H1 (cell line): ENCODE measurements around the gene PRDX5. TPM values are rescaled to one million over a fixed set of nuclear protein-coding genes. Genes with fewer than 3 reads are reported as not detected.

ENCODE experiments used
- CTCF ChIA-PET: fragments of 300-600 bp; sonication (Branson Sonifier 250); formaldehyde crosslinking; loops from one replicate; lab custom pipeline; 2021; ENCODE audit not compliant: partially characterized antibody; lab: Charles Lee
- POLR2A ChIA-PET: fragments of 300-600 bp; sonication (Branson Sonifier 250); formaldehyde crosslinking; loops from one replicate; lab custom pipeline; 2021; ENCODE audit warnings: inconsistent platforms; ENCODE audit not compliant: partially characterized antibody; lab: Charles Lee
- DNase-seq, 2 experiments: peaks; one replicate each; pipeline versions ENCODE4 v3.0.0 to v3.0.0-alpha.2; 2010 to 2022; ENCODE audit warnings: low spot score in 2 of 2, low read depth in 1 of 2, mixed read lengths in 1 of 2
- FAIRE-seq: peaks from 2 replicates; lab custom pipeline; 2011; peaks lifted over from hg19 to GRCh38; lab: Jason Lieb, UNC
- H2AFZ ChIP-seq: 2 replicates; pipeline ENCODE4 v1.8.1; 2012; ENCODE audit warnings: low read length, inconsistent platforms
- H2AK5ac ChIP-seq: 2 replicates; pipeline ENCODE4 v1.6.1; 2013; ENCODE audit warnings: low read depth, low read length
- H2BK120ac ChIP-seq: replicated peaks from 2 replicates; pipeline ENCODE3; 2013; ENCODE audit warnings: low read depth, low read length, inconsistent platforms
- H2BK12ac ChIP-seq: 2 replicates; pipeline ENCODE4 v1.6.1; 2013; ENCODE audit warnings: low read depth, low read length
- H2BK15ac ChIP-seq: 2 replicates; pipeline ENCODE4 v1.6.1; 2013; ENCODE audit warnings: low read length
- H2BK20ac ChIP-seq: 2 replicates; pipeline ENCODE4 v1.6.1; 2013; ENCODE audit warnings: low read length
- H2BK5ac ChIP-seq: 2 replicates; pipeline ENCODE4 v1.6.1; 2013; ENCODE audit warnings: low read depth, low read length
- H3K14ac ChIP-seq: 2 replicates; pipeline ENCODE4 v1.6.1; 2013; ENCODE audit warnings: inconsistent platforms; ENCODE audit not compliant: insufficient read length
- H3K18ac ChIP-seq: 2 replicates; pipeline ENCODE4 v1.6.1; 2013; ENCODE audit warnings: low read length; ENCODE audit errors: extremely low read depth
- H3K23ac ChIP-seq: 2 replicates; pipeline ENCODE4 v1.6.1; 2013; ENCODE audit warnings: inconsistent platforms; ENCODE audit not compliant: insufficient read length
- H3K23me2 ChIP-seq: 2 replicates; pipeline ENCODE4 v1.6.1; 2013; ENCODE audit warnings: low read depth, low read length
- H3K27ac ChIP-seq: 2 replicates; pipeline ENCODE4 v1.6.1; 2011; ENCODE audit warnings: low read depth, low read length, inconsistent platforms
- H3K27me3 ChIP-seq, 4 experiments: replicated peaks in 1 of 4; 1 replicate in 1 of 4; 2 replicates in 3 of 4; pipeline versions ENCODE4 v1.6.1 to v1.8.1; 2011 to 2013; ENCODE audit warnings: low read length in 3 of 4, mild to moderate bottlenecking in 3 of 4, inconsistent platforms in 2 of 4, mixed read lengths in 2 of 4, moderate library complexity in 1 of 4; ENCODE audit not compliant: control insufficient read depth in 3 of 4, insufficient read depth in 3 of 4; ENCODE audit errors: extremely low read depth in 1 of 4
- H3K36me3 ChIP-seq, 4 experiments: 2 replicates each; pipeline versions ENCODE4 v1.6.1 to v1.8.1; 2011 to 2013; ENCODE audit warnings: mild to moderate bottlenecking in 4 of 4, low read length in 3 of 4, moderate library complexity in 2 of 4, control low read depth in 1 of 4, inconsistent platforms in 1 of 4; ENCODE audit not compliant: insufficient read depth in 4 of 4, control insufficient read depth in 2 of 4
- H3K4ac ChIP-seq: replicated peaks from 2 replicates; pipeline ENCODE3; 2013; ENCODE audit warnings: low read length, low read depth, mixed read lengths, inconsistent platforms; ENCODE audit not compliant: insufficient read length
- H3K4me1 ChIP-seq, 4 experiments: replicated peaks in 1 of 4; 1 replicate in 1 of 4; 2 replicates in 3 of 4; pipeline versions ENCODE4 v1.6.1 to v1.8.1; 2011 to 2013; ENCODE audit warnings: low read length in 3 of 4, inconsistent platforms in 2 of 4, mixed read lengths in 1 of 4; ENCODE audit not compliant: insufficient read depth in 4 of 4, control insufficient read depth in 3 of 4
- H3K4me2 ChIP-seq, 2 experiments: 2 replicates each; pipeline versions ENCODE4 v1.6.1 to v1.8.1; 2011 to 2013; ENCODE audit warnings: low read depth in 2 of 2, low read length in 2 of 2, control low read depth in 1 of 2, inconsistent platforms in 1 of 2, mild to moderate bottlenecking in 1 of 2; ENCODE audit not compliant: insufficient read depth in 1 of 2
- H3K4me3 ChIP-seq, 4 experiments: fragments of 200-600, 300-600 bp in 1 of 4; sonication (generic), shearing (Covaris generic), sonication (Bioruptor Twin) in 1 of 4; 2 replicates each; pipeline versions ENCODE4 v1.5.1 to v1.8.1; 2011 to 2016; ENCODE audit warnings: low read length in 4 of 4, low read depth in 3 of 4, control low read depth in 2 of 4, inconsistent platforms in 2 of 4, mild to moderate bottlenecking in 2 of 4, mixed read lengths in 1 of 4, moderate library complexity in 1 of 4; ENCODE audit not compliant: insufficient read depth in 2 of 4; ENCODE audit errors: extremely low read depth in 1 of 4
- H3K56ac ChIP-seq: replicated peaks from 2 replicates; pipeline ENCODE3; 2013; ENCODE audit warnings: low read depth, mild to moderate bottlenecking, mixed read lengths, low read length, inconsistent platforms; ENCODE audit not compliant: insufficient read length
- H3K79me1 ChIP-seq: 2 replicates; pipeline ENCODE4 v1.6.1; 2013; ENCODE audit warnings: low read depth, low read length, control low read depth
- H3K79me2 ChIP-seq, 2 experiments: 2 replicates each; pipeline versions ENCODE4 v1.6.1 to v1.8.1; 2012 to 2013; ENCODE audit warnings: low read length in 2 of 2, mild to moderate bottlenecking in 2 of 2, inconsistent platforms in 1 of 2; ENCODE audit not compliant: insufficient read depth in 2 of 2, control insufficient read depth in 1 of 2
- H3K9ac ChIP-seq, 4 experiments: replicated peaks in 1 of 4; 1 replicate in 1 of 4; 2 replicates in 3 of 4; pipeline versions ENCODE4 v1.6.1 to v1.8.1; 2011 to 2013; ENCODE audit warnings: low read depth in 3 of 4, low read length in 3 of 4, control low read depth in 2 of 4, mild to moderate bottlenecking in 2 of 4, moderate library complexity in 2 of 4, inconsistent platforms in 1 of 4; ENCODE audit errors: extremely low read depth in 1 of 4
- H3K9me3 ChIP-seq, 2 experiments: 2 replicates each; pipeline versions ENCODE4 v1.6.1 to v1.8.1; 2012 to 2013; ENCODE audit warnings: mild to moderate bottlenecking in 2 of 2, moderate library complexity in 2 of 2, control low read depth in 1 of 2, inconsistent platforms in 1 of 2, low read depth in 1 of 2, low read length in 1 of 2, mixed read lengths in 1 of 2; ENCODE audit not compliant: insufficient read depth in 2 of 2
- H4K20me1 ChIP-seq, 2 experiments: replicated peaks in 1 of 2; 2 replicates each; pipeline versions ENCODE3 to v1.8.1; 2011 to 2013; ENCODE audit warnings: inconsistent platforms in 2 of 2, low read length in 2 of 2, mild to moderate bottlenecking in 1 of 2; ENCODE audit not compliant: insufficient read depth in 2 of 2, control insufficient read depth in 1 of 2
- H4K5ac ChIP-seq: 2 replicates; pipeline ENCODE4 v1.6.1; 2013; ENCODE audit warnings: low read length, low read depth, mixed read lengths, inconsistent platforms; ENCODE audit not compliant: insufficient read length
- H4K8ac ChIP-seq: 2 replicates; pipeline ENCODE4 v1.8.0; 2013; ENCODE audit warnings: mild to moderate bottlenecking, moderate library complexity, low read length, inconsistent platforms; ENCODE audit not compliant: insufficient read depth; ENCODE audit errors: extremely low read depth
- H4K91ac ChIP-seq: replicated peaks from 2 replicates; pipeline ENCODE3; 2013; ENCODE audit warnings: low read length, mixed read lengths, inconsistent platforms; ENCODE audit not compliant: insufficient read length
- GTF2F1 ChIP-seq: IDR thresholded peaks from 2 replicates; pipeline ENCODE4 v1.6.1; 2012; ENCODE audit warnings: low read depth, low read length, improper control_type of control experiment, borderline replicate concordance
- HDAC2 ChIP-seq, 2 experiments: fragments of 300-600 bp in 1 of 2; sonication (generic) in 1 of 2; IDR thresholded peaks; 2 replicates each; pipeline ENCODE4 v1.6.1; 2011 to 2012; ENCODE audit warnings: low read depth in 2 of 2, low read length in 2 of 2, mild to moderate bottlenecking in 2 of 2, moderate library complexity in 2 of 2, borderline replicate concordance in 1 of 2, inconsistent platforms in 1 of 2
- KDM4A ChIP-seq: IDR thresholded peaks from one replicate; pipeline ENCODE4 v1.7.1; 2012; ENCODE audit warnings: low read depth, mild to moderate bottlenecking, moderate library complexity, low read length, inconsistent platforms; ENCODE audit not compliant: severe bottlenecking
- MAFK ChIP-seq: IDR thresholded peaks from 2 replicates; pipeline ENCODE4 v1.6.1; 2012; ENCODE audit warnings: low read depth, mild to moderate bottlenecking, improper control_type of control experiment, low read length
- POLR2AphosphoS5 ChIP-seq: IDR thresholded peaks from 2 replicates; pipeline ENCODE4 v1.6.1; 2011; ENCODE audit warnings: low read depth, low read length
- RNF2 ChIP-seq: fragments of 200-900, 300-1000 bp; sonication (generic); IDR thresholded peaks from 2 replicates; pipeline ENCODE4 v1.7.1; 2016; ENCODE audit warnings: borderline replicate concordance, low read depth, mild to moderate bottlenecking, antibody characterized with exemption, low read length; ENCODE audit not compliant: poor library complexity, severe bottlenecking; ENCODE audit errors: missing control alignments
- SAP30 ChIP-seq: fragments of 300-600 bp; sonication (generic); IDR thresholded peaks from 2 replicates; pipeline ENCODE4 v1.7.1; 2012; ENCODE audit warnings: low read length, moderate library complexity, mild to moderate bottlenecking, inconsistent platforms; ENCODE audit not compliant: insufficient read depth, insufficient replicate concordance
- SIX5 ChIP-seq: IDR thresholded peaks from 2 replicates; pipeline ENCODE4 v1.6.1; 2011; ENCODE audit warnings: mild to moderate bottlenecking, low read depth, low read length
- SP1 ChIP-seq: IDR thresholded peaks from 2 replicates; pipeline ENCODE4 v1.6.1; 2011; ENCODE audit warnings: low read depth, low read length
- TCF12 ChIP-seq: IDR thresholded peaks from 2 replicates; pipeline ENCODE4 v1.6.1; 2011; ENCODE audit warnings: low read depth, mild to moderate bottlenecking, low read length
- TEAD4 ChIP-seq: IDR thresholded peaks from 2 replicates; pipeline ENCODE4 v1.6.1; 2012; ENCODE audit warnings: low read depth, low read length, inconsistent platforms, mixed read lengths
- WGBS, 2 experiments: shearing (Covaris generic) in 1 of 2; methylation state at CpG; one replicate each; pipeline versions ENCODE4 v1.1.6 to v1.1.7; 2013 to 2015; ENCODE audit warnings: low lambda C conversion rate in 2 of 2, mixed read lengths in 2 of 2, inconsistent platforms in 1 of 2, low coverage in 1 of 2, missing lambda C conversion rate in 1 of 2; ENCODE audit not compliant: insufficient replicate concordance in 2 of 2, insufficient coverage in 1 of 2, insufficient read length in 1 of 2; ENCODE audit errors: extremely low coverage in 1 of 2, missing lambda C conversion rate in 1 of 2; 5-methylcytosine and 5-hydroxymethylcytosine counted together
- polyA plus RNA-seq, 7 experiments: library from polyadenylated mRNA; depleted of rRNA in 3 of 7; stranded (reverse) in 5 of 7; unstranded in 2 of 7; fragments of >200 nt in 5 of 7; fragments of 200-250 nt in 2 of 7; gene quantifications; 1 replicate in 5 of 7; 2 replicates in 1 of 7; 4 replicates in 1 of 7; pipeline versions ENCODE4 v1.2.1 to v1.2.3, GENCODE V29; 2011 to 2013; ENCODE audit warnings: missing spikeins in 2 of 7, mixed read lengths in 2 of 7
- total RNA-seq: library from RNA; stranded (reverse); fragmentation: NEBNext Ultra II Directional; extraction: Animal tissue kit (Norgen Biotek cat#: 25700); gene quantifications from 2 replicates; pipeline ENCODE4 v1.2.1, GENCODE V29; 2021

Gene PRDX5
- total and polyA plus RNA-seq, 2 of the 8 experiments (the other 6 are each of a cell fraction or from before 2014, with no cell fraction given), result 201 to 582 TPM

GRCh38 chr11:64292460-64293254, 25.3 kb upstream of the PRDX5 start:
- WGBS, 2 experiments, result 26% methylated on average over 39 of the region's 42 CpGs; no CpG with 5 or more reads in 1 of the 2 experiments
- peaks cover 0 to 20% (median 8%) of the 10 kb centered on the region in 4 experiments; a peak in 5 of 7 replicates for H3K4me1 ChIP-seq
- H2AFZ ChIP-seq, result peak overlapping the region; percentile 38; the same call in 1 of the 2 replicates
- H2AK5ac ChIP-seq, result no peak overlapping the region
- H3K79me2 ChIP-seq, result no peaks in the 10 kb centered on the region
- no peak overlapping the region for H3K9ac ChIP-seq
- no peak overlapping the region for H2BK20ac ChIP-seq
- CTCF ChIA-PET, result interaction anchor here (0.8 to 11.4 kb wide), 5 partner anchors 10 to 88 kb away, joined by 3 to 134 read pairs (median 4); partner anchors contain the start of genes CATSPERZ, ESRRA and PLCB3
- no peak overlapping the region for H4K5ac ChIP-seq
- peaks cover 71 to 87% (median 81%) of the 10 kb centered on the region in 4 experiments for H3K27me3 ChIP-seq
- H3K23me2 ChIP-seq, result peaks cover 5% of the 10 kb centered on the region; the same call in 1 of the 2 replicates
- H4K8ac ChIP-seq, result no peak overlapping the region
- no peak overlapping the region for H4K91ac ChIP-seq
- peak in 1 of 2 experiments; percentile 68 for DNase-seq
- H2BK15ac ChIP-seq, result no peak overlapping the region; the same call in 1 of the 2 replicates
- POLR2A ChIA-PET, result interaction anchor here (0.7 to 2.8 kb wide), 6 partner anchors 9 to 43 kb away, joined by 3 to 7 read pairs (median 4); partner anchors contain the start of gene BAD
- H3K18ac ChIP-seq, result no peak overlapping the region
- H4K20me1 ChIP-seq, result peaks cover 5 to 27% of the 10 kb centered on the region in 2 experiments
- no peak overlapping the region for H2BK120ac ChIP-seq
- FAIRE-seq, result no peak
- no peak overlapping the region for H3K27ac ChIP-seq
- no peak overlapping the region for H3K56ac ChIP-seq
- H3K4ac ChIP-seq, result no peak overlapping the region
- H2BK5ac ChIP-seq, result no peak overlapping the region
- no peak overlapping the region for H2BK12ac ChIP-seq
- H3K4me2 ChIP-seq, result peak overlapping the region; percentile 20 to 88
- no peak overlapping the region for H3K14ac ChIP-seq
- no peaks in the 10 kb centered on the region for H3K79me1 ChIP-seq
- H3K23ac ChIP-seq, result no peak overlapping the region
- no peaks in the 10 kb centered on the region for H3K9me3 ChIP-seq
- H3K4me3 ChIP-seq, result peak overlapping the region in 3 of 4 experiments; percentile 34 to 64 (median 34); a peak in 4 of 8 replicates
- peaks cover 0 to 9% (median 0%) of the 10 kb centered on the region in 4 experiments; a peak in 1 of 8 replicates for H3K36me3 ChIP-seq
- TF ChIP-seq SIX5, result no peak
- no peak for TF ChIP-seq TCF12
- no peak for TF ChIP-seq POLR2AphosphoS5
- no peak for TF ChIP-seq SP1
- no peak for TF ChIP-seq SAP30
- peak; percentile 18 for TF ChIP-seq RNF2
- no peak for TF ChIP-seq MAFK
- no peak for TF ChIP-seq TEAD4
- no peak for TF ChIP-seq GTF2F1
- no peak for TF ChIP-seq KDM4A
- no peak for TF ChIP-seq HDAC2 (IDR thresholded peaks at IDR 0.05; ENCODE audit: borderline replicate concordance in 1 of 2, low read depth in 2 of 2, low read length in 2 of 2)
